ENCODE measurements around the gene KCTD2.

GRCh38 chr17:75064040-75064439 is 17.0 kb downstream of the KCTD2 start:
- no peak for TF ChIP-seq POLR2A (IDR thresholded peaks at IDR 0.05)
- no peak for TF ChIP-seq CTCF (IDR thresholded peaks at IDR 0.05 in 8 of 11, conservative IDR thresholded peaks at IDR 0.05 in 3 of 11)
- no peak for TF ChIP-seq POLR2AphosphoS5 (IDR thresholded peaks at IDR 0.05)

All from spleen (tissue), 7 donors.